22Rv1 (cell line): Measurements from ENCODE around the gene SELENON.

Source experiments
- ZFX ChIP-seq: fragments of 450-650 bp; IDR thresholded peaks from 2 replicates; pipeline ENCODE4 v1.6.1; 2017; ENCODE audit warnings: antibody characterized with exemption, borderline replicate concordance
- TF ChIP-seq, protein P1 (sequence below): fragments of 450-650 bp; IDR thresholded peaks from 2 replicates; pipeline ENCODE4 v1.5.1; 2017; ENCODE audit warnings: mild to moderate bottlenecking

DNA sequence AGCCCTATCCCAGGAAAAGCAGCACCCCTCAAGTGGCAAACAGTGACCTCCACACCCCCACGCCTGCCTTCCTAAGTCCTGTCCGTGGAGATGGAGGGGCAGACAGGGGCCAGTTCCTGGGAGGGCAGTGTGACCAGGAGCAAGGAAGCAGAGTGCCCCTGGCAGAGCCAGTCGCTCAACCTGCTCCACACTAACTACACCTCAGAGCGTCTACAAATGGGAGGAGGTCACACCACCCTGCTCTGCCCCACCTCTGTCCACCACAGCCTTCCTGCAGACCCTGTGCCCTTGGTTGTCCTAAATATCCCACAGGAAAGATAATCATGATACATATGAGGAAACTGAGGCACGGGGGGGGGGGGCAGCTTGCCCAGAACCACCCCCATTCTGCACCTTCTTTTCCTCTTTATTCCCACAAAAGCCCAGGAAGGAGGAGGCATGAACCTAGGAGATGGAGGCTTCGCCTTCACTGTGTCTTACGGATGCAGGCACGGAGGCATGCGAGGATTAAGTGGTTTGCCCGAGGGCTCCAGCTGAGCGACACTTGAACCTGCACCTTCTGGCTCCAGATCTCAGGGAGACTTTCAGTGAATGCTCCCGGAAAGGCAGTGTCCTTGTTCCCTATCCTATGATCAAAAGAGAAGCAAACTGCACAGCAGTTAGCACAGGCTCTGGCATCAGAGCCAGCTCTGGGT lies 42.7 kb upstream of the SELENON start:
- TF ChIP-seq, protein P1, sequence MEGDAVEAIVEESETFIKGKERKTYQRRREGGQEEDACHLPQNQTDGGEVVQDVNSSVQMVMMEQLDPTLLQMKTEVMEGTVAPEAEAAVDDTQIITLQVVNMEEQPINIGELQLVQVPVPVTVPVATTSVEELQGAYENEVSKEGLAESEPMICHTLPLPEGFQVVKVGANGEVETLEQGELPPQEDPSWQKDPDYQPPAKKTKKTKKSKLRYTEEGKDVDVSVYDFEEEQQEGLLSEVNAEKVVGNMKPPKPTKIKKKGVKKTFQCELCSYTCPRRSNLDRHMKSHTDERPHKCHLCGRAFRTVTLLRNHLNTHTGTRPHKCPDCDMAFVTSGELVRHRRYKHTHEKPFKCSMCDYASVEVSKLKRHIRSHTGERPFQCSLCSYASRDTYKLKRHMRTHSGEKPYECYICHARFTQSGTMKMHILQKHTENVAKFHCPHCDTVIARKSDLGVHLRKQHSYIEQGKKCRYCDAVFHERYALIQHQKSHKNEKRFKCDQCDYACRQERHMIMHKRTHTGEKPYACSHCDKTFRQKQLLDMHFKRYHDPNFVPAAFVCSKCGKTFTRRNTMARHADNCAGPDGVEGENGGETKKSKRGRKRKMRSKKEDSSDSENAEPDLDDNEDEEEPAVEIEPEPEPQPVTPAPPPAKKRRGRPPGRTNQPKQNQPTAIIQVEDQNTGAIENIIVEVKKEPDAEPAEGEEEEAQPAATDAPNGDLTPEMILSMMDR: no peak
- no peak for TF ChIP-seq ZFX
